HG03060 (cell line): Measurements from ENCODE around the gene VWDE.
"Not testable (repeated sequence)": the region's sequence is repeated elsewhere in the genome, so short reads cannot be mapped to it uniquely, and the experiment has no call there.

Experiments used
- ATAC-seq: cut with Tn5 transposase; IDR thresholded peaks from one replicate; pipeline ENCODE4 v1.9.1; 2021; ENCODE audit warnings: low read depth, moderate number of reproducible peaks; ENCODE audit not compliant: unreplicated experiment

The VWDE gene

GRCh38 chr7:12402365-12402725 is 1.3 kb downstream of the VWDE start:
- ATAC-seq: no peak

DNA sequence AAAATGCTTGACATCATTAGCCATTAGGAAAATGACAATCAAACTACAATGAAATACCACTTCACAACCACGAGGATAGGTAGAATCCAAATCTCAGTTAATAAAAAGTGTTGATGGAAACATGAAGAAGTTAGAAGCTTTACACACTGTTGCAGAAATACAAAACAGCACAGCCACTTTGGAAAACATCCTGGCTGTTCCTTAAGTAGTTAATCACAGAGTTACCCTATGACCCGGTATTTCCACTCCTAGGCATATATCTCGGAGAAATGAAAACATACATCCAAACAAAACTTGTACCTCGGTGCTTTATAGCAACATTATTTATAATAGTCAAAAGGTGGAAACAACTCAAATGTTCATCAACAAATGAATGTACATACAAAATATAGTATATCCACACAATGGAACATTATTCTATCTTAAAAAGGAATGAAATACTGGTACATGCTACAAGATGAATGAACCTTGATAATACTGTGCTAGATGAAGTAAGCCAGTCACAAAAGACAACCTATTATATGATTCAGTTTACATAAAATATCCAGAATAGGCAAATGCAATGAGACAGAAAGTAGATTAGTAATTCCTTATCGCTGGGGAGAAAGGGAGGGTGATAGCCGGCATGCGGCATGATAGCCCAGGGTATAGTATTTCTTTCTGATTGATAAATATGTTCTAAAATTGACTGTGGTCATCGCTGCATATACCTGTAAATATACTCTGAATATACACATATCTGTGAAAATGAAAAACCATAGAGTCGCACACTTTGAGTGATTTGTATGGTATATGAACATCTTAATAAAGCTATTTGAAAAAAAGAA is 1.9 kb downstream of the VWDE start:
- ATAC-seq: no peak

GRCh38 chr7:12398186-12398585 is 5.5 kb downstream of the VWDE start:
- no peak for ATAC-seq

GRCh38 chr7:12397671-12398070 is 6.0 kb downstream of the VWDE start:
- ATAC-seq: no peak

DNA sequence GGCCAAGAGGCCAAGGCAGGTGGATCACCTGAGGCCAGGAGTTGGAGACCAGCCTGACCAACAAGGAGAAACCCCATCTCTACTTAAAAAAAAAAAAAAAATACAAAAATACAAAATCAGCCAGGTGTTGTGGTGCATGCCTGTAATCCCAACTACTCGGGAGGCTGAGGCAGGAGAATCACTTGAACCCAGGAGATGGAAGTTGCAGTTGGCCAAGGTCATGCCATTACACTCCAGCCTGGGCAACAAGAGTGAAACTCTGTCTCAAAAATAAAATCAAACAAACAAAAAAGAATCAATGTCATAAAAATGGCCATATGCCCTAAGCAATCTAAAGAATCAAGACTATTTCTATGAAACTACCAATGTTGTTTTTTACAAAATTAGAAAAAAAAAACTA is 7.0 kb downstream of the VWDE start:
- not testable (repeated sequence) for ATAC-seq

DNA sequence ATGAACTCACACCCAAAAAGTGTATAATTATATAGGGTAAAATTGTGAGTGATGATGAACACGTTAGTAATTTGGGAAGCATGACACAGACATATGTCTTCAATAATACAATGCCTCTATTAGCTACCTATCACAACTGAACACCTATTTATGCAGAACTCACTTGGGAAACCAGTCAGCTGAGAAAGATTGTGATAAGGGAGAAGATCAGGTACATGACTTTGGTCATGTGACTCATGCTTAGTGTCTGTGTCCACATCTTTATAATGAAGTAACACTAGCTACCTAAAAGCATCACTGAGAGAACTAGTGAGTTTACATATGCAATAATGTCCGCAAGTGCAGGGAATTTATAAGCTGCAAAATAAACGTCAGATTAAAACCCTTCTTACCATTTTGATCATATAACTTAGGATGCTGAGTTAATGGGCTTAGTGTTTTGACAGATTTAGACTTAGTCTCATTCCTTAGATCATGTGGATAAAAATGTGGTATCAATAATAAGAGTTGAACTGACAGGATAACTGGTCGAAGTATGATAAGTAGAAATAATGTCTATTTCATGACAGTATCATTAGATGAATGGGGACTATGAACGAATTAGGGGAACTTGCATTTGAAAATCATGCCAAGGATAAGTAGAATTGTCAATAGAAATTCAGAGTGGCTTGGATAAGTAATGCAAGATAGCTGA is 11.6 kb downstream of the VWDE start:
- ATAC-seq: no peak

- ATAC-seq: peak; percentile 89
Observed at GRCh38 chr7:12389089-12389700, 14.5 kb downstream of the VWDE start.

DNA sequence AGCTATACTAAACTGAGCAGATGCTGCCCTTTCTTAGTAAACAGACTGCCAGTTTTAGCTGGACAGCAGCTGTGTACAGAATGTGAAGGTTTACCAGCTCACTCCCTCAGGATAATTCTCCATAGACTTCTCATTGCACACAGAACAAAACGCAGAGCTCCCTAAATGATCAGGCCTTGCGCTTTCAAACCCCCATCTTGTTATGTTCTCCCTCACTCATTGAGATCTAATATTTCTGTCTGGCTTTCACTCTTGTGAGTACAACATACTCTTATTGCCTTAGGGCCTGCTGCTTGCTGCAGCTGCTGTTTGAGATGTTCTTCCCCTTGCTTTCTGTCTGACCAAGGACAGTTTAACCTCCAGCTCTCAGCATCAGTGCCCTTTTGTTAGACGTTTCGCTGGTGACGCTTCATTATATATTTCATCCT is 17.3 kb downstream of the VWDE start:
- ATAC-seq: no peak

- no peak for ATAC-seq
Observed at GRCh38 chr7:12385364-12385786, 18.3 kb downstream of the VWDE start.

GRCh38 chr7:12383377-12383776 is 20.3 kb downstream of the VWDE start:
- ATAC-seq: no peak

DNA sequence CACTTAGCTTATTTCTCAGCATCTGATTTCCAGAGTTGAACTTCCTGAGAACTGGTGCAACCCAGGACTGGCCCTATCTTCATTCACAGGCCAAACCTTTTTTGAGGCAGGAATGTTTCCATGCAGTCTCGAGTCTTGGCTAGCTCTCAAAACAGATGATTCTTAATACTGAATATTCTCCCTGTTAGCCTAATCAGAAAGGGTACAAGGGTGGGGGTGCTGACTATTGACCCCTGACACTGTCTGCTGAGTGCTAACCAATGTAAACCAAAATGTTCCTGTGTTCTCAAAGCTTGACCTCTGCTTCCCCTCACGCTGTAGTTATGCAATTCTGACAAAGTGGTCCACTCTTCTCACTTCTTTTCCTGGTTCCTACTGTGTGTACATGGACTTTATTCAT is 25.3 kb downstream of the VWDE start:
- ATAC-seq: no peak

DNA sequence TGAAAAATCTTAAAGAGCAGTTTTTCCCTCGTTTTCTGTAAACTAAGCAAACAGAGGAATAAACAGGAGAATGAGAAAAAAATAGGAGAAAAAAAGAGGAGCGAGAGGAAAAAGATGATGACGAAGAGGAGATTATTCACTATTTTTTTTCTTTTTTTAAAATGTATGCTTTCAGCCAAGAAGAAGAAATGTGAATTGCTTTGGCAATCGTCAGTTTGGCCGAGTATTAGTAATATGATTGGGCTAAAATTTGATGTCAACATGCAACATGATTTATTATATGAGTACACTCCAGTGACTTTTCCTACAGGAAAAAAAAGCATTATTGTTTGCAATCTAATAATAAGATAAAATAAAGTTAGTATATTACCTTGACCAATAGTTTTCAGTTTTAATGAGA is 26.3 kb downstream of the VWDE start:
- ATAC-seq: no peak

- ATAC-seq: no peak
Observed at GRCh38 chr7:12373580-12374263, 29.9 kb downstream of the VWDE start.

DNA sequence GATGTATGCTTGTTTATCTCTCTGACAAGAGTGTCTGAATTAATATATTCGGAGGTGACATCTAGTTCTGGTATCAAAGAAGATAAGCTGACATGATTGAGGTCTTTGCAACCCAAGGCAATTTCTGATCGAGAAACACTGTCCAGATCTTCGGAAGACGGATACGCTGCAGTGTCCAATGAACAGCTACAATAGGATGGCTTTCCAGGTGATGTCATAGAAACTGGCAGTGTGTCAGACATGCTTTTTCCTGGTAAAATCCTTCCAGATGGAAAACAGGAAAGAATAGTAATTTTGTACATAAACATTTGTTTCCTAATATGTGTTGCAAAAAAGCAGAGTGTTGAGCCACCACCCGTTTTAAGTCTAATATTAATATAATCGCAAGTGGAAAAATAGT is 33.4 kb downstream of the VWDE start:
- no peak for ATAC-seq

DNA sequence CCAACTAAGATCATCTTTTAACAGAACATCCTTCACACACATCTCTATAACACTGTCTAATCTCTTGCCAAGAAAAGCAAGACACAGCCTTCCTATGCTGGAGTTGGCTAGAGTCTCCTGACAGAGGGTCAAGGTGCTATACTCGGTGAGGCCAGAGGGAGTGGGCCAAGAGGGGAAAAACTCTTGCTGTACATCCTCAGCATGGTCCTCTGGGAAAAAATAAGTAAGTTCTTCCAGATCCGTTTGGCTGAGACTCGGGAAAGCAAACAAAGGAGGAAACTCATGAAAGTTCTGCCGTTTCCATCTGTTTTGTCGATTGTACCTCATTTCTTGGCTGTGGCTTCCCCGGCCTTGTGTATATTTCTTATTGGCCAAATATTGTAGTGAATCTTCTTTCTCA is 33.9 kb downstream of the VWDE start:
- no peak for ATAC-seq

GRCh38 chr7:12369072-12369471 is 34.6 kb downstream of the VWDE start:
- ATAC-seq: no peak

GRCh38 chr7:12360948-12361347 is 42.7 kb downstream of the VWDE start:
- no peak for ATAC-seq

- no peak for ATAC-seq
Observed at GRCh38 chr7:12358694-12359093, 45.0 kb downstream of the VWDE start.

DNA sequence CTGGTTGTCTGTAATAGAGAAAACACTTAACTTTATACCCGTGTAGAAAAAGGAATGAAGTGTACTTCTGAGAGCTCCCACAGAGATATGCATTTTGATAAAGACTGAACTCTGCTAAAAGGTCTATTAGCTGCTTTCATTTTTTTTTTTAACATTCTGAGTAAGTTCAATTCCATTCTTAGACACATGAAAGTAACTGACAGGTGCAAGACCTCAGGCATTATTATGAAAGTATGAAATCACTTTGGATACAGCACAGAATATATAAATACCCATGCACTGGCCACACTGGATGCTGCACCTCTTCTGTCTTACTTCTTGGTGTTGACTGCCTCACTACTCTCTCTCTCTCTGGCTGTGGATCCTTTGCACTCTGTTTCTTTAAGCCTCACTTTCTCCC is 46.2 kb downstream of the VWDE start:
- ATAC-seq: peak; percentile 65

- ATAC-seq: no peak
Observed at GRCh38 chr7:12351843-12352242, 51.8 kb downstream of the VWDE start.

DNA sequence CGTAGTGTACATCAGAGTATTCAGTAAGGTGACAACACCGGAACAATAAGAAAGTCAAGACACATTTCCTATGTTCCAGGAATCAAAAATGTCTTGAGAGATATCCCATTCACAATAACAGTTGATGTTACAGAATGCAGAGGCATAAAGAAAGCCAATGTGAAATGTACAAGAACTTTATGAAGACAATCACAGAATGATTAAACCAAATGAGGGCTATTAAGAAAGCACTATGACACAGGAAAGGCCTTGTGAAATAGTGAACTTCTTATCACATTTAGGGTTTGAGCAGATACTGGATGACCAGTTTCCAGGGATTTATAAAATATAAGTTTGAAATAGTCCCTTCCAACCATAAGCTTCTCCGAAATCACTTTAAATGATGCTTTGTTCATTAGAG is 52.7 kb downstream of the VWDE start:
- ATAC-seq: no peak
